PC-9 (cell line): Measurements from ENCODE around the gene RALGPS1.

ENCODE experiments used
- CTCF ChIP-seq: fragments of 200-600 bp; sonication (generic); conservative IDR thresholded peaks from 2 replicates; pipeline ENCODE4 v1.6.1; 2017; ENCODE audit warnings: mixed run types, antibody characterized with exemption, mild to moderate bottlenecking, moderate library complexity
- EZH2 ChIP-seq: fragments of 200-600 bp; sonication (generic); IDR thresholded peaks from 2 replicates; pipeline ENCODE4 v1.8.0; 2017; ENCODE audit warnings: antibody characterized with exemption, low read depth

GRCh38 chr9:127098916-127099553 lies 184.5 kb downstream of the RALGPS1 start:
- TF ChIP-seq CTCF: no peak
- TF ChIP-seq EZH2: no peak
